Kidney (tissue), 2 donors: ENCODE data around the gene LYPLA2. TPM values are rescaled to one million over a fixed set of nuclear protein-coding genes. Genes with fewer than 3 reads are reported as not detected.

Experiments
- polyA plus RNA-seq: library from polyadenylated mRNA; stranded (reverse); fragments of 350-450 nt; fragmentation: Illumina TruSeq; extraction: RNeasy Lipid Tissue Mini Kit (QIAGEN cat#74804); gene quantifications from one replicate; pipeline ENCODE4 v1.2.3, GENCODE V29; 2014; ENCODE audit warnings: low read depth, low replicate concordance; ENCODE audit not compliant: insufficient read depth
- total RNA-seq: library from RNA; stranded (reverse); fragmentation: NEBNext Ultra II Directional; extraction: Animal tissue kit (Norgen Biotek cat#: 25700); gene quantifications from one replicate; pipeline ENCODE4 v1.2.1, GENCODE V29; 2021
- donor health status: DM: yes; HTN: yes; CAD: no.

Gene LYPLA2
- total and polyA plus RNA-seq, 2 donors from 2014 or later = 71.3 to 133 TPM

Other genes starting within 250 kb of the LYPLA2 start
- gene ID3, start 231.6 kb upstream of the LYPLA2 start, total RNA-seq = 97.8 TPM
- 157 TPM for gene ID3, start 231.6 kb upstream of the LYPLA2 start, polyA plus RNA-seq
- 829 TPM for gene RPL11, start 99.3 kb upstream of the LYPLA2 start, total RNA-seq
- 2,056 TPM for gene RPL11, start 99.3 kb upstream of the LYPLA2 start, polyA plus RNA-seq
- 39.1 TPM for gene ELOA, start 47.7 kb upstream of the LYPLA2 start, total RNA-seq
- gene ELOA, start 47.7 kb upstream of the LYPLA2 start, polyA plus RNA-seq = 13.7 TPM
- 40.4 TPM for gene PITHD1, start 12.7 kb upstream of the LYPLA2 start, total RNA-seq
- 57.7 TPM for gene PITHD1, start 12.7 kb upstream of the LYPLA2 start, polyA plus RNA-seq
- gene GALE, start 9.6 kb downstream of the LYPLA2 start, total RNA-seq = 68.1 TPM
- gene GALE, start 9.6 kb downstream of the LYPLA2 start, polyA plus RNA-seq = 73.7 TPM
- 51.5 TPM for gene HMGCL, start 34.3 kb downstream of the LYPLA2 start, total RNA-seq
- 205 TPM for gene HMGCL, start 34.3 kb downstream of the LYPLA2 start, polyA plus RNA-seq
- gene FUCA1, start 77.1 kb downstream of the LYPLA2 start, total RNA-seq = 69.2 TPM
- 88.3 TPM for gene FUCA1, start 77.1 kb downstream of the LYPLA2 start, polyA plus RNA-seq
- gene CNR2, start 122.2 kb downstream of the LYPLA2 start, total RNA-seq = 0.57 TPM
- not detected for gene CNR2, start 122.2 kb downstream of the LYPLA2 start, polyA plus RNA-seq
- 107 TPM for gene PNRC2, start 168.7 kb downstream of the LYPLA2 start, total RNA-seq
- gene PNRC2, start 168.7 kb downstream of the LYPLA2 start, polyA plus RNA-seq = 86.3 TPM
- 96.2 TPM for gene SRSF10, start 189.2 kb downstream of the LYPLA2 start, total RNA-seq
- 48.5 TPM for gene SRSF10, start 189.2 kb downstream of the LYPLA2 start, polyA plus RNA-seq